Esophagus muscularis mucosa (tissue), 4 donors: ENCODE measurements around the gene UBXN2A. TPM values are rescaled to one million over a fixed set of nuclear protein-coding genes. Genes with fewer than 3 reads are reported as not detected.

Experiments used
- DNase-seq: peaks from one replicate; pipeline ENCODE4 v3.0.0-alpha.2; 2017; ENCODE audit errors: extremely low spot score
- H3K27ac ChIP-seq, 4 donors: fragments of 200-600 bp; sonication (generic); replicated peaks in 1 of 4; 1 replicate in 3 of 4; 2 replicates in 1 of 4; pipeline ENCODE4 v1.5.1; 2016 to 2019; ENCODE audit warnings: mild to moderate bottlenecking in 1 of 4
- H3K27me3 ChIP-seq, 4 donors: fragments of 200-600 bp; sonication (generic); one replicate each; pipeline versions ENCODE4 v1.5.1 to v1.6.0; 2016 to 2019
- H3K36me3 ChIP-seq, 4 donors: fragments of 200-600 bp; sonication (generic); one replicate each; pipeline ENCODE4 v1.5.1; 2016 to 2019
- H3K4me1 ChIP-seq, 4 donors: fragments of 200-600 bp; sonication (generic); one replicate each; pipeline ENCODE4 v1.5.1; 2016 to 2019
- H3K4me3 ChIP-seq, 4 donors: fragments of 200-600 bp; sonication (generic); 1 replicate in 2 of 4; 2 replicates in 2 of 4; pipeline ENCODE4 v1.5.1; 2016 to 2019; ENCODE audit warnings: mild to moderate bottlenecking in 4 of 4, moderate library complexity in 1 of 4
- H3K9me3 ChIP-seq, 4 donors: fragments of 200-600 bp; sonication (generic); 1 replicate in 3 of 4; 2 replicates in 1 of 4; pipeline ENCODE4 v1.5.1; 2016 to 2019
- CTCF ChIP-seq, 3 experiments: fragments of 200-600 bp in 2 of 3; fragments of 450-650 bp in 1 of 3; sonication (generic) in 2 of 3; IDR thresholded peaks; one replicate each; pipeline ENCODE4 v1.5.1; 2017 to 2019; ENCODE audit warnings: antibody characterized with exemption in 3 of 3, mild to moderate bottlenecking in 2 of 3, moderate library complexity in 1 of 3
- EP300 ChIP-seq: sonication (generic); formaldehyde crosslinking; IDR thresholded peaks from one replicate; pipeline ENCODE4 v1.6.1; 2017; ENCODE audit warnings: antibody characterized with exemption
- POLR2A ChIP-seq: fragments of 450-650 bp; IDR thresholded peaks from one replicate; pipeline ENCODE4 v1.6.1; 2017; ENCODE audit warnings: antibody characterized with exemption, moderate library complexity, mild to moderate bottlenecking, low read depth
- POLR2AphosphoS5 ChIP-seq, 2 donors: sonication (generic); formaldehyde crosslinking; IDR thresholded peaks; one replicate each; pipeline ENCODE4 v1.6.1; 2017; ENCODE audit warnings: antibody characterized with exemption in 2 of 2
- WGBS: methylation state at CpG from one replicate; pipeline ENCODE4 v1.1.5; 2018; 5-methylcytosine and 5-hydroxymethylcytosine counted together
- intact Hi-C: fragments of 100-400 bp; cut with DNase I; formaldehyde crosslinking; loops from one replicate; pipeline ENCODE4 v1.15.1; 2023
- small RNA-seq, 3 donors: library from RNA; depleted of rRNA; stranded (forward); fragments of <200 nt; gene quantifications; one replicate each; pipeline ENCODE3, GENCODE V24; 2016
- total RNA-seq, 4 donors: library from RNA; depleted of rRNA; stranded (reverse); fragments of >200 nt; gene quantifications; one replicate each; pipeline versions ENCODE4 v1.1.0 to v1.2.1, GENCODE V29; 2016

UBXN2A gene
- total RNA-seq, 4 donors from 2014 or later: 17.1 to 23.4 (median 20.3) TPM

GRCh38 chr2:24052951-24053350, 112.7 kb downstream of the UBXN2A start:
- H3K27ac ChIP-seq: no peak overlapping the region
- H3K36me3 ChIP-seq: no peaks in the 10 kb centered on the region
- DNase-seq: no peak
- H3K9me3 ChIP-seq: no peaks in the 10 kb centered on the region
- peaks cover 6 to 24% (median 21%) of the 10 kb centered on the region in 4 donors for H3K4me1 ChIP-seq
- WGBS: 94% methylated on average over 1 of the region's 1 CpG
- H3K4me3 ChIP-seq: no peak overlapping the region
- no peak for TF ChIP-seq EP300
- no peak for TF ChIP-seq CTCF (IDR thresholded peaks at IDR 0.05)
- TF ChIP-seq POLR2AphosphoS5 (IDR thresholded peaks at IDR 0.05): no peak
- TF ChIP-seq POLR2A: no peak
- H3K27me3 ChIP-seq: no peaks in the 10 kb centered on the region
- intact Hi-C loops: no loop called here

Small RNAs within 50 kb of the gene (small RNA-seq; reads per million reads assigned to genes)
- gene RN7SL610P (0 reads per million in 3 donors), gene RNU6-370P (0 reads per million in 3 donors)

Other genes with a start within 250 kb of the UBXN2A start
- 10 to 100 TPM in 3 of 4 donors, 1 to 10 TPM in 1; 8.0 to 17.4 (median 13.5) TPM for gene ATAD2B, start 13.3 kb upstream of the UBXN2A start, total RNA-seq
- under 1 TPM in 1 of 4 donors, not detected in 3; 0.33 TPM for gene MFSD2B, start 69.6 kb downstream of the UBXN2A start, total RNA-seq
- 1 to 10 TPM; 4.5 to 9.1 (median 6.2) TPM for gene WDCP, start 106.9 kb downstream of the UBXN2A start, total RNA-seq
- 10 to 100 TPM in 1 of 4 donors, 1 to 10 TPM in 3; 5.0 to 11.2 (median 6.2) TPM for gene FKBP1B, start 109.3 kb downstream of the UBXN2A start, total RNA-seq
- 100 to 1,000 TPM in 3 of 4 donors, 10 to 100 TPM in 1; 86.9 to 121 (median 113) TPM for gene SF3B6, start 135.9 kb downstream of the UBXN2A start, total RNA-seq
- 10 to 100 TPM in 2 of 4 donors, 1 to 10 TPM in 2; 5.3 to 11.3 (median 9.6) TPM for gene TP53I3, start 144.4 kb downstream of the UBXN2A start, total RNA-seq
- under 1 TPM in 1 of 4 donors, not detected in 3; 0.83 TPM for gene PFN4, start 182.9 kb downstream of the UBXN2A start, total RNA-seq
- 10 to 100 TPM; 22.6 to 41.4 (median 33.8) TPM for gene FAM228B, start 183.0 kb downstream of the UBXN2A start, total RNA-seq
- 1 to 10 TPM; 1.1 to 3.3 (median 2.6) TPM for gene FAM228A, start 234.6 kb downstream of the UBXN2A start, total RNA-seq